ENCODE measurements around the gene P3H2.
A peak's percentile ranks its signal among the peaks of the same experiment; 100 is the strongest.
"Not testable (repeated sequence)": the region's sequence is repeated elsewhere in the genome, so short reads cannot be mapped to it uniquely, and the experiment has no call there.

Gene P3H2

DNA sequence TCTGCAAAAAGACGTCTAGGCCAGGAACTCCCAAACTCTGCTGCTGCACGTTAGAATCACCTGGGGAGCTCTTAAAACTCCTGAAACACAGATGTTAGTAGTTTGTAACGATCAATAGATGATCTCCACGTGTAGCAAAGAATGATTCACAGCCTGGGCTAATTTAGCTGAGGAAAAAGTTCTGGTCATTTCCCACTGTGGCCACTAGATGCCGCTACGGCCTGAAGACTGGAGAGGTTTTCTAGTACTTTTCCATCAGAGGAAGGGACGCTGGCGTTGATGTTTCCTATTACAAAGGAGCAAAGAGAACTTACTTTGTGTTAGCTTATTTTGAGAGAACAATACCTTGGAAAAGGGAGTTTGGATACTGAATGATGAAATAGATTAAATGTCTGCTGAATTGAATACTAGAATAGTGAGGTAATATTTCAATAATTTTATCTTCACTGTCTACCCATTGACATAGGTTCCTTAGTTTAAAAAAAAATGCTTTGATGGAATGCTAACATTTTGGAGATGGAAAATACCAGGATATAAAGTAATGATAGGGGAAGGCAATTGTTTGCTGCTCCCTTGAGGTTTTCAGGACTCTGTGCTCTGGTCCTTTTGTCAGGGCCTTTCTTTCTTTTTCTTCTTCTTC, 159.1 kb downstream of the P3H2 start:
- peak; percentile 54 for DNase-seq (ENCODE audit: extremely low read depth, low read depth)
- TF ChIP-seq, protein P1, sequence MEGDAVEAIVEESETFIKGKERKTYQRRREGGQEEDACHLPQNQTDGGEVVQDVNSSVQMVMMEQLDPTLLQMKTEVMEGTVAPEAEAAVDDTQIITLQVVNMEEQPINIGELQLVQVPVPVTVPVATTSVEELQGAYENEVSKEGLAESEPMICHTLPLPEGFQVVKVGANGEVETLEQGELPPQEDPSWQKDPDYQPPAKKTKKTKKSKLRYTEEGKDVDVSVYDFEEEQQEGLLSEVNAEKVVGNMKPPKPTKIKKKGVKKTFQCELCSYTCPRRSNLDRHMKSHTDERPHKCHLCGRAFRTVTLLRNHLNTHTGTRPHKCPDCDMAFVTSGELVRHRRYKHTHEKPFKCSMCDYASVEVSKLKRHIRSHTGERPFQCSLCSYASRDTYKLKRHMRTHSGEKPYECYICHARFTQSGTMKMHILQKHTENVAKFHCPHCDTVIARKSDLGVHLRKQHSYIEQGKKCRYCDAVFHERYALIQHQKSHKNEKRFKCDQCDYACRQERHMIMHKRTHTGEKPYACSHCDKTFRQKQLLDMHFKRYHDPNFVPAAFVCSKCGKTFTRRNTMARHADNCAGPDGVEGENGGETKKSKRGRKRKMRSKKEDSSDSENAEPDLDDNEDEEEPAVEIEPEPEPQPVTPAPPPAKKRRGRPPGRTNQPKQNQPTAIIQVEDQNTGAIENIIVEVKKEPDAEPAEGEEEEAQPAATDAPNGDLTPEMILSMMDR (IDR thresholded peaks at IDR 0.05; ENCODE audit: low read depth, low read length), result peak; percentile 87

DNA sequence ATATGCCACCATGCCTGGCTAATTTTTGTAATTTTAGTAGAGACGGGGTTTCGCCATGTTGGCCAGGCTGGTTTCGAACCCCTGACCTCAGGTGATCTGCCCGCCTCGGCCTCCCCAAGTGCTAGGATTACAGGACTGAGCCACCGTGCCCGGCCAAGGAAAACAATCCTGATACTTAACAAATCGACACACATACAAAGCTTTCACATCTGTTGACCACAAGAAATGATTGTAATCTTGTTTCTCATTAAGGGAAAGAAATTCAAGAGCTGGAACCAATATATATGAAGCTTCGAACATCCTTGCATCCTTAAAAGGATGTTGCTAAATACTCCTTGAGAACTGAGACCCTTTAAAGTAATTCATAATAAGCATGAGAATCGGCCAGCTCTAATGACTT, 159.6 kb downstream of the P3H2 start:
- not testable (repeated sequence) for DNase-seq (ENCODE audit: extremely low read depth, low read depth)

DNA sequence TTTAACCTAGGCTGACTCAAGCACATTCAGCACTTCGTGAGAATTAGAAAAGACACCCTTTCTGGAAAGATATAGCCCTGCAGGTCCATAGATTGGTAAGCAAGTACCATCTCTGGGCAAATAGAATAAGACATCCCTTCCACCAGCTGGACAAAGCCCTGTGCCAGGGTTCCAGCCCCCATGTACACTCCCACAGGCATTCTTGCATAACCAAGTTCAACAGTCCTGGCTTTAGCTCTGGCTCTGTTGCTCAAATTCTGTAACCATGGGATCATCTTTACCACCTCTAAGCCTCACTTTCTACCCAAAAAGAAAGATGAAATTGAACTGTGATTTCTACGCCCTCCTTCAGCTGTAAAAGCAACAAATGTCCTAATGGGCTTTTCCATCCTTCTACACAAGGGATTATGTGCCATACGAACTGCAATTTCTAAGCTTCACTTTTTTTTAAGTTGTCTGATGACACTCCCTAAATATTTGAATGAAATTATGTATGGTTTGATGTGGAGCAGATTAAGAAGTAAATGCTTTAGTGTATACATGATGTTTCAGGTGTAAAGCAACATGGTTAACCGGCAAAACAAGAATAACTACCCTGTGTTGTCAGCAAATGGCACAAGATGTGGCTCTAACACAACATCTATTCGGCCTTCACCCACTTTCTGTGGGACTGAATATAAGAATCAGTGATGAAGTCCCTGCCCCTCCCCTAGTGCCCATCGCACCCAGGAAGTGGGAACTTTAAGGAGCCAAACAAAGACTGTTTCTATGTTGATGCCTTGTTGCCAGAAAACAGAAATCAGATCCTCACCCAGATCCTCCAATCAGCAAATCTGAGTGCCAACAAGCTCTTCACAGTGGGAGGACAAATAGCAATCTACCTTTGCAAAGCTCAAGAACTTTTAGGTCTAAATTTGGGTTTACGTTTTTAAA, 165.7 kb downstream of the P3H2 start:
- no peak for DNase-seq (ENCODE audit: extremely low read depth, low read depth)
- TF ChIP-seq, protein P1 (IDR thresholded peaks at IDR 0.05; ENCODE audit: low read depth, low read length), result no peak

DNA sequence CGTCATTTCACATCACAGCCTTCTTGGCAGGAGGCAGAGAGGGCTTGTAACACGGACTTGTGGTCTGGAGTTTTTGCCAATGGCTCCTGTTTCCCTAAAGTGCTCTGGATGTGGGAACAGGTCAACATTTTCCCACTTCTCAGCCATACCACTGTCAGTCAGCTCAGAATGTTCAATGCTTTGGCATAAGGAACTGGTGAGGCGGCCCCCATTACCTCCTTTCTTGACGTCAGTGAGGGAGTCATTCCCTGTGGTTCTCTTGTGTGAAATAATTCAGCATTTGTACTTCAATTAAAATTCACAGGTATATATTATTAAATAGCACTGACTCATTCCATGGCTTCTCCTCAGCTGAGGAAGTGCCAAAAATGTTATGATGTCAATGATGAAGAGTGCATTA, 167.1 kb downstream of the P3H2 start:
- TF ChIP-seq, protein P1 (IDR thresholded peaks at IDR 0.05; ENCODE audit: low read depth, low read length), result no peak
- DNase-seq (ENCODE audit: extremely low read depth, low read depth), result no peak

DNA sequence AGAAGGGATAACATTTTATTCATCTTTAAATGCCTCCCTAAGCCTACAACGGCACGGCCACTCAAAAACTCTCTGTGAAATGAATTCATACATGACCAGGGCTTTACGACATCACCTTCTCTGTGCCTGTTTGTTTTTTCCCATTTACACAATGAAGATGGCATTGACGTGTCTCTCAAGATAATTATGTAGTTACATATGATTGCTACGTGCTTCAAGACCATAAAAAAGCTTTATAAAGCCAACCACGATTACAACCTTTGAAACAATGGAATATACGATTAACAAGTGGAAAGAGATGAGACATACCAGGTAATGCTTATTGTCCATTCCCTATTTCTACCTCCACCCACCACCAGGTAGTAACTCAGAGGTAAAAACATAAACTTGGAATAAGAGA, 168.4 kb downstream of the P3H2 start:
- no peak for DNase-seq (ENCODE audit: extremely low read depth, low read depth)
- TF ChIP-seq, protein P1 (IDR thresholded peaks at IDR 0.05; ENCODE audit: low read depth, low read length), result no peak

DNA sequence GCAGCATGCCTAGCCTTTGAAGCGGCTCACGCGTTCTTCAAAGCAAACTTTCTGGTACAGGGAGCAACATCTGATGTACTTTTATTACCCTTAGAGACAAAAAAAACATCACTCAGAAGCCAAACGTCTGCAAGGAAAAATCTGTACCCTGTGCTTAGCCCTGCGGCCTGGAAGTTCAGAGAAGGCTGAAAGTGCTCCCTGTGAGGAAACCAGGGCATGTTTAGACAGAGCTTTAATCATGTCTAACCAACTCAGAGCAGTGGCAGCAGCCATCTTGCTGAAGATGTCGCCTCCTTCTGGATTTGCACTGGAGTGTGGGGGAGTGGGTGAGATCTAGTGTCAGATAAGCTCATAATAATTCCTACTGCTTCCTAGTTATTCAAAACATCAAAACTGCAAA, 170.4 kb downstream of the P3H2 start:
- TF ChIP-seq, protein P1 (IDR thresholded peaks at IDR 0.05; ENCODE audit: low read depth, low read length), result no peak
- no peak for DNase-seq (ENCODE audit: extremely low read depth, low read depth)

DNA sequence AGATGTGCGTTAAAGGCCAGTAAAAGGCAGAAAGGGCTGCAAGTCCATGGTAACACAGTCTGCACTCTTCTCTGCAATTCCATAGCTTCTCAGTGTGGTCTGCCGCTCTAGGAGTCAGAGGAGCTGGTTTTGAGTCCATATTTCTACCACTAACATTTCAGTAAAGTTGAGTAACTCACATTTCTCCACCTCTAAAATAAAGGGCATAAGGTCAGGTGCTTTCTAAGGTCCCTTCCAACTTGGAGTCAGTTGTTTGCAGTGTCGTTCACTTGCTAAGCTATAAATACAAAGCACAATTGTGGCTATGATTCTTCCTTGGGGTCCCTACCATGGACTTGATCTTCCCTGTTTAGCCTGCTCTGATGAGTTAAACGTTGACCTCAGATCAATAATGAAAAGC, 171.1 kb downstream of the P3H2 start:
- DNase-seq (ENCODE audit: extremely low read depth, low read depth), result no peak
- TF ChIP-seq, protein P1 (IDR thresholded peaks at IDR 0.05; ENCODE audit: low read depth, low read length), result no peak
